ENCODE measurements around the gene CHD9NB.

CHD9NB gene

DNA sequence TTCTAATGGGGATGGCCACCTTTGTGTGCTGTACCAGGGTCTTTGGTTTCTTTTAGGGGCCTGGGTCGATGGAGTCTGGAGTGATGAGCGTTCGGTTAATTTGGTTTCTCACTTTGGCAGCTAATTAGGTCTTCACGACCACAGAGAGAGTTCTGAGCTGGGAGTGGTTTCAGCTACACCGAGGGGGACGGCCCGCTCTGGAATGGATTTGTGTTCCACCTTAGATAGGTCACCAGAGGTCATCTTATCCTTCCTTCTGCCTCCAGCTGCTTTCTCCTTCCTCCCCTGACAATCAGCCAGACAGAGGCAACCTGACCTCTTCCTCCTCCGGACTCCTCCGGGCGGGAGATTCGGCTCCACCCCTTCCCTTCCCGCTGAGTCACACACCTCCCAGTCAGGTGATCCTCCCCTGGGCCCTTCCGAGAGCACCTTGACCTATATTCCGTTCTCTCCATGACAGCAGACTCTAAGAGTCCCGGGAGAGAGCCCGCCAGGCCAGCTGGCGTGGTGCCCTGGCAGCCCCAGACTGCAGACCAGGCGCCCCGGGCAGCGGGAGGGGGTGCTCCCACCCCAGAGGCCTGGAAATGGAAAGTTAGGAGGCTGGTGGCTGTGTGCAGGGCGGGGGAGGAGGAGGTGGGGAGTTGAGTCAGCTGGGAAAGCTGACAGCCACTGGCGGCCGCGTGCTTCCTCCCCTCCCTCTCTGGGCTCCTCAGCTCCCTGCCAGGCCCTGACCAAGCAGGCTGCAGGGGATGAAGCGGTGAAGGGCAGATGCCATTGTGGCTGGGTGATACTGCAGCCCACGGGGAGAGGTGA lies 46.8 kb upstream of the CHD9NB start (continued):
- TF ChIP-seq, protein P1, sequence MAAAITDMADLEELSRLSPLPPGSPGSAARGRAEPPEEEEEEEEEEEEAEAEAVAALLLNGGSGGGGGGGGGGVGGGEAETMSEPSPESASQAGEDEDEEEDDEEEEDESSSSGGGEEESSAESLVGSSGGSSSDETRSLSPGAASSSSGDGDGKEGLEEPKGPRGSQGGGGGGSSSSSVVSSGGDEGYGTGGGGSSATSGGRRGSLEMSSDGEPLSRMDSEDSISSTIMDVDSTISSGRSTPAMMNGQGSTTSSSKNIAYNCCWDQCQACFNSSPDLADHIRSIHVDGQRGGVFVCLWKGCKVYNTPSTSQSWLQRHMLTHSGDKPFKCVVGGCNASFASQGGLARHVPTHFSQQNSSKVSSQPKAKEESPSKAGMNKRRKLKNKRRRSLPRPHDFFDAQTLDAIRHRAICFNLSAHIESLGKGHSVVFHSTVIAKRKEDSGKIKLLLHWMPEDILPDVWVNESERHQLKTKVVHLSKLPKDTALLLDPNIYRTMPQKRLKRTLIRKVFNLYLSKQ (tag by site-specific recombination; IDR thresholded peaks at IDR 0.05; ENCODE audit: borderline replicate concordance) = no peak
- no peak for TF ChIP-seq GLI2 (tag by site-specific recombination; IDR thresholded peaks at IDR 0.05; ENCODE audit: borderline replicate concordance, low read depth)
- TF ChIP-seq ZNF140 (tag by site-specific recombination; IDR thresholded peaks at IDR 0.05) = no peak
- no peak for TF ChIP-seq ZNF501 (tag by site-specific recombination; IDR thresholded peaks at IDR 0.05)
- TF ChIP-seq, protein P2, sequence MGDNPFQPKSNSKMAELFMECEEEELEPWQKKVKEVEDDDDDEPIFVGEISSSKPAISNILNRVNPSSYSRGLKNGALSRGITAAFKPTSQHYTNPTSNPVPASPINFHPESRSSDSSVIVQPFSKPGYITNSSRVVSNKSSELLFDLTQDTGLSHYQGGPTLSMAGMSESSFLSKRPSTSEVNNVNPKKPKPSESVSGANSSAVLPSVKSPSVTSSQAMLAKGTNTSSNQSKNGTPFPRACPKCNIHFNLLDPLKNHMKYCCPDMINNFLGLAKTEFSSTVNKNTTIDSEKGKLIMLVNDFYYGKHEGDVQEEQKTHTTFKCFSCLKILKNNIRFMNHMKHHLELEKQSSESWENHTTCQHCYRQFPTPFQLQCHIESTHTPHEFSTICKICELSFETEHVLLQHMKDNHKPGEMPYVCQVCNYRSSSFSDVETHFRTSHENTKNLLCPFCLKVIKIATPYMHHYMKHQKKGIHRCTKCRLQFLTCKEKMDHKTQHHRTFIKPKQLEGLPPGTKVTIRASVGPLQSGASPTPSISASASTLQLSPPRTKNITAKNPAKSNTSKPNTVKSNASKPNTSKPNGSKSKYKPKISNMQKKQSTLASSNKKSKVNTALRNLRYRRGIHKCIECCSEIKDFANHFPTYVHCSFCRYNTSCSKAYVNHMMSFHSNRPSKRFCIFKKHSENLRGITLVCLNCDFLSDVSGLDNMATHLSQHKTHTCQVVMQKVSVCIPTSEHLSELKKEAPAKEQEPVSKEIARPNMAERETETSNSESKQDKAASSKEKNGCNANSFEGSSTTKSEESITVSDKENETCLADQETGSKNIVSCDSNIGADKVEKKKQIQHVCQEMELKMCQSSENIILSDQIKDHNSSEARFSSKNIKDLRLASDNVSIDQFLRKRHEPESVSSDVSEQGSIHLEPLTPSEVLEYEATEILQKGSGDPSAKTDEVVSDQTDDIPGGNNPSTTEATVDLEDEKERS (tag by site-specific recombination; IDR thresholded peaks at IDR 0.05) = no peak
- TF ChIP-seq ZNF169 (tag by site-specific recombination; IDR thresholded peaks at IDR 0.05) = no peak
- TF ChIP-seq ZNF16 (tag by site-specific recombination; IDR thresholded peaks at IDR 0.05; ENCODE audit: low read depth) = no peak
- no peak for TF ChIP-seq ZNF792 (tag by site-specific recombination; IDR thresholded peaks at IDR 0.05)
- peak; percentile 91 for TF ChIP-seq ZEB2 (tag by site-specific recombination; IDR thresholded peaks at IDR 0.05)
- TF ChIP-seq ZNF391 (tag by site-specific recombination; IDR thresholded peaks at IDR 0.05; ENCODE audit: borderline replicate concordance, low read depth) = no peak
- TF ChIP-seq, protein P3, sequence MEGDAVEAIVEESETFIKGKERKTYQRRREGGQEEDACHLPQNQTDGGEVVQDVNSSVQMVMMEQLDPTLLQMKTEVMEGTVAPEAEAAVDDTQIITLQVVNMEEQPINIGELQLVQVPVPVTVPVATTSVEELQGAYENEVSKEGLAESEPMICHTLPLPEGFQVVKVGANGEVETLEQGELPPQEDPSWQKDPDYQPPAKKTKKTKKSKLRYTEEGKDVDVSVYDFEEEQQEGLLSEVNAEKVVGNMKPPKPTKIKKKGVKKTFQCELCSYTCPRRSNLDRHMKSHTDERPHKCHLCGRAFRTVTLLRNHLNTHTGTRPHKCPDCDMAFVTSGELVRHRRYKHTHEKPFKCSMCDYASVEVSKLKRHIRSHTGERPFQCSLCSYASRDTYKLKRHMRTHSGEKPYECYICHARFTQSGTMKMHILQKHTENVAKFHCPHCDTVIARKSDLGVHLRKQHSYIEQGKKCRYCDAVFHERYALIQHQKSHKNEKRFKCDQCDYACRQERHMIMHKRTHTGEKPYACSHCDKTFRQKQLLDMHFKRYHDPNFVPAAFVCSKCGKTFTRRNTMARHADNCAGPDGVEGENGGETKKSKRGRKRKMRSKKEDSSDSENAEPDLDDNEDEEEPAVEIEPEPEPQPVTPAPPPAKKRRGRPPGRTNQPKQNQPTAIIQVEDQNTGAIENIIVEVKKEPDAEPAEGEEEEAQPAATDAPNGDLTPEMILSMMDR (tag by site-specific recombination; IDR thresholded peaks at IDR 0.05) = peak; percentile 10; the same call in 1 of the 2 replicates
- no peak for TF ChIP-seq ZNF624 (tag by site-specific recombination; IDR thresholded peaks at IDR 0.05)
- no peak for TF ChIP-seq ZNF548 (tag by site-specific recombination; IDR thresholded peaks at IDR 0.05)
- TF ChIP-seq, protein P4, sequence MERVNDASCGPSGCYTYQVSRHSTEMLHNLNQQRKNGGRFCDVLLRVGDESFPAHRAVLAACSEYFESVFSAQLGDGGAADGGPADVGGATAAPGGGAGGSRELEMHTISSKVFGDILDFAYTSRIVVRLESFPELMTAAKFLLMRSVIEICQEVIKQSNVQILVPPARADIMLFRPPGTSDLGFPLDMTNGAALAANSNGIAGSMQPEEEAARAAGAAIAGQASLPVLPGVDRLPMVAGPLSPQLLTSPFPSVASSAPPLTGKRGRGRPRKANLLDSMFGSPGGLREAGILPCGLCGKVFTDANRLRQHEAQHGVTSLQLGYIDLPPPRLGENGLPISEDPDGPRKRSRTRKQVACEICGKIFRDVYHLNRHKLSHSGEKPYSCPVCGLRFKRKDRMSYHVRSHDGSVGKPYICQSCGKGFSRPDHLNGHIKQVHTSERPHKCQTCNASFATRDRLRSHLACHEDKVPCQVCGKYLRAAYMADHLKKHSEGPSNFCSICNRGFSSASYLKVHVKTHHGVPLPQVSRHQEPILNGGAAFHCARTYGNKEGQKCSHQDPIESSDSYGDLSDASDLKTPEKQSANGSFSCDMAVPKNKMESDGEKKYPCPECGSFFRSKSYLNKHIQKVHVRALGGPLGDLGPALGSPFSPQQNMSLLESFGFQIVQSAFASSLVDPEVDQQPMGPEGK (tag by site-specific recombination; IDR thresholded peaks at IDR 0.05) = peak; percentile 86
- TF ChIP-seq, protein P5, sequence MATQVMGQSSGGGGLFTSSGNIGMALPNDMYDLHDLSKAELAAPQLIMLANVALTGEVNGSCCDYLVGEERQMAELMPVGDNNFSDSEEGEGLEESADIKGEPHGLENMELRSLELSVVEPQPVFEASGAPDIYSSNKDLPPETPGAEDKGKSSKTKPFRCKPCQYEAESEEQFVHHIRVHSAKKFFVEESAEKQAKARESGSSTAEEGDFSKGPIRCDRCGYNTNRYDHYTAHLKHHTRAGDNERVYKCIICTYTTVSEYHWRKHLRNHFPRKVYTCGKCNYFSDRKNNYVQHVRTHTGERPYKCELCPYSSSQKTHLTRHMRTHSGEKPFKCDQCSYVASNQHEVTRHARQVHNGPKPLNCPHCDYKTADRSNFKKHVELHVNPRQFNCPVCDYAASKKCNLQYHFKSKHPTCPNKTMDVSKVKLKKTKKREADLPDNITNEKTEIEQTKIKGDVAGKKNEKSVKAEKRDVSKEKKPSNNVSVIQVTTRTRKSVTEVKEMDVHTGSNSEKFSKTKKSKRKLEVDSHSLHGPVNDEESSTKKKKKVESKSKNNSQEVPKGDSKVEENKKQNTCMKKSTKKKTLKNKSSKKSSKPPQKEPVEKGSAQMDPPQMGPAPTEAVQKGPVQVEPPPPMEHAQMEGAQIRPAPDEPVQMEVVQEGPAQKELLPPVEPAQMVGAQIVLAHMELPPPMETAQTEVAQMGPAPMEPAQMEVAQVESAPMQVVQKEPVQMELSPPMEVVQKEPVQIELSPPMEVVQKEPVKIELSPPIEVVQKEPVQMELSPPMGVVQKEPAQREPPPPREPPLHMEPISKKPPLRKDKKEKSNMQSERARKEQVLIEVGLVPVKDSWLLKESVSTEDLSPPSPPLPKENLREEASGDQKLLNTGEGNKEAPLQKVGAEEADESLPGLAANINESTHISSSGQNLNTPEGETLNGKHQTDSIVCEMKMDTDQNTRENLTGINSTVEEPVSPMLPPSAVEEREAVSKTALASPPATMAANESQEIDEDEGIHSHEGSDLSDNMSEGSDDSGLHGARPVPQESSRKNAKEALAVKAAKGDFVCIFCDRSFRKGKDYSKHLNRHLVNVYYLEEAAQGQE (tag by site-specific recombination; IDR thresholded peaks at IDR 0.05) = no peak
- TF ChIP-seq ZNF843 (tag by site-specific recombination; IDR thresholded peaks at IDR 0.05) = peak; percentile 46; the same call in 1 of the 2 replicates
- TF ChIP-seq, protein P6, sequence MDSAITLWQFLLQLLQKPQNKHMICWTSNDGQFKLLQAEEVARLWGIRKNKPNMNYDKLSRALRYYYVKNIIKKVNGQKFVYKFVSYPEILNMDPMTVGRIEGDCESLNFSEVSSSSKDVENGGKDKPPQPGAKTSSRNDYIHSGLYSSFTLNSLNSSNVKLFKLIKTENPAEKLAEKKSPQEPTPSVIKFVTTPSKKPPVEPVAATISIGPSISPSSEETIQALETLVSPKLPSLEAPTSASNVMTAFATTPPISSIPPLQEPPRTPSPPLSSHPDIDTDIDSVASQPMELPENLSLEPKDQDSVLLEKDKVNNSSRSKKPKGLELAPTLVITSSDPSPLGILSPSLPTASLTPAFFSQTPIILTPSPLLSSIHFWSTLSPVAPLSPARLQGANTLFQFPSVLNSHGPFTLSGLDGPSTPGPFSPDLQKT (IDR thresholded peaks at IDR 0.05; ENCODE audit: borderline replicate concordance, low read depth, low read length) = no peak

Data from HEK293 (cell line).